ENCODE results near the gene FOXF2. TPM values are rescaled to one million over a fixed set of nuclear protein-coding genes. Genes with fewer than 3 reads are reported as not detected.
A peak's percentile ranks its signal among the peaks of the same experiment; 100 is the strongest.
"Not testable (repeated sequence)": the region's sequence is repeated elsewhere in the genome, so short reads cannot be mapped to it uniquely, and the experiment has no call there.

FOXF2 gene
- total RNA-seq, 2 donors from 2014 or later: not detected

GRCh38 chr6:1365686-1366085 lies 23.7 kb upstream of the FOXF2 start:
- Mint-ChIP-seq H3K4me1 (ENCODE audit: low read depth) (no peaks in the 10 kb centered on the region), H3K27ac (no peak overlapping the region), H3K36me3 (ENCODE audit: insufficient read depth in 2 of 2) (peaks cover 0 to 3% of the 10 kb centered on the region in 2 donors), H3K4me3 (no peak overlapping the region), H3K27me3 (ENCODE audit: low read depth) (peaks cover 55% of the 10 kb centered on the region), H3K9me3 (peaks cover 0 to 2% of the 10 kb centered on the region in 2 donors)
- ATAC-seq (replicated peaks in 1 of 2) (no peak), DNase-seq (no peak)

- H3K9me3 Mint-ChIP-seq: peaks cover 0 to 2% of the 10 kb centered on the region in 2 donors
- DNase-seq (no peak), ATAC-seq (replicated peaks in 1 of 2) (no peak)
- peaks cover 64% of the 10 kb centered on the region for H3K27me3 Mint-ChIP-seq (ENCODE audit: low read depth)
- H3K4me1 Mint-ChIP-seq (ENCODE audit: low read depth): no peaks in the 10 kb centered on the region
- H3K4me3 Mint-ChIP-seq: no peak overlapping the region
- peaks cover 0 to 3% of the 10 kb centered on the region in 2 donors for H3K36me3 Mint-ChIP-seq (ENCODE audit: insufficient read depth in 2 of 2)
- no peak overlapping the region for H3K27ac Mint-ChIP-seq
Measured at GRCh38 chr6:1367771-1368170, 21.6 kb upstream of the FOXF2 start.

- ATAC-seq (replicated peaks in 1 of 2): no peak
- Mint-ChIP-seq H3K9me3 (peaks cover 0 to 2% of the 10 kb centered on the region in 2 donors), H3K36me3 (ENCODE audit: insufficient read depth in 2 of 2) (peaks cover 0 to 3% of the 10 kb centered on the region in 2 donors), H3K4me3 (no peak overlapping the region), H3K27ac (no peak overlapping the region), H3K4me1 (ENCODE audit: low read depth) (no peaks in the 10 kb centered on the region), H3K27me3 (ENCODE audit: low read depth) (peaks cover 66% of the 10 kb centered on the region)
- no peak for DNase-seq
Measured at GRCh38 chr6:1368940-1369339, 20.4 kb upstream of the FOXF2 start.

- not testable (repeated sequence) for H3K27ac Mint-ChIP-seq; ATAC-seq (replicated peaks in 1 of 2); H3K9me3 Mint-ChIP-seq; H3K36me3 Mint-ChIP-seq (ENCODE audit: insufficient read depth in 2 of 2); DNase-seq; H3K4me1 Mint-ChIP-seq (ENCODE audit: low read depth); H3K4me3 Mint-ChIP-seq
- peaks cover 66% of the 10 kb centered on the region for H3K27me3 Mint-ChIP-seq (ENCODE audit: low read depth)
Measured at GRCh38 chr6:1369695-1370094, 19.7 kb upstream of the FOXF2 start.

- Mint-ChIP-seq H3K9me3 (peaks cover 0 to 2% of the 10 kb centered on the region in 2 donors), H3K27me3 (ENCODE audit: low read depth) (peaks cover 79% of the 10 kb centered on the region), H3K36me3 (ENCODE audit: insufficient read depth in 2 of 2) (peaks cover 0 to 3% of the 10 kb centered on the region in 2 donors), H3K4me1 (ENCODE audit: low read depth) (no peaks in the 10 kb centered on the region), H3K27ac (no peak overlapping the region), H3K4me3 (no peak overlapping the region)
- no peak for DNase-seq
- ATAC-seq (replicated peaks in 1 of 2): no peak
Measured at GRCh38 chr6:1371933-1372332, 17.4 kb upstream of the FOXF2 start.

GRCh38 chr6:1372690-1373089 lies 16.7 kb upstream of the FOXF2 start:
- H3K27me3 Mint-ChIP-seq (ENCODE audit: low read depth): peaks cover 77% of the 10 kb centered on the region
- H3K27ac Mint-ChIP-seq: no peak overlapping the region
- H3K4me3 Mint-ChIP-seq: no peak overlapping the region
- H3K4me1 Mint-ChIP-seq (ENCODE audit: low read depth): no peaks in the 10 kb centered on the region
- peaks cover 0 to 3% of the 10 kb centered on the region in 2 donors for H3K36me3 Mint-ChIP-seq (ENCODE audit: insufficient read depth in 2 of 2)
- ATAC-seq (replicated peaks in 1 of 2) (no peak), DNase-seq (no peak)
- H3K9me3 Mint-ChIP-seq: peaks cover 0 to 2% of the 10 kb centered on the region in 2 donors

GRCh38 chr6:1376653-1377052 lies 12.7 kb upstream of the FOXF2 start:
- peaks cover 79% of the 10 kb centered on the region for H3K27me3 Mint-ChIP-seq (ENCODE audit: low read depth)

GRCh38 chr6:1377526-1377925 lies 11.8 kb upstream of the FOXF2 start:
- ATAC-seq (replicated peaks in 1 of 2): no peak
- DNase-seq: no peak

More at GRCh38 chr6:1376653-1377052, 12.7 kb upstream of the FOXF2 start:
- H3K4me1 Mint-ChIP-seq (ENCODE audit: low read depth): peaks cover 16% of the 10 kb centered on the region
- no peaks in the 10 kb centered on the region for H3K9me3 Mint-ChIP-seq
- H3K4me3 Mint-ChIP-seq: no peak overlapping the region
- DNase-seq (no peak), ATAC-seq (replicated peaks in 1 of 2) (no peak)
- H3K27ac Mint-ChIP-seq: no peak overlapping the region
- H3K36me3 Mint-ChIP-seq (ENCODE audit: insufficient read depth in 2 of 2): no peaks in the 10 kb centered on the region

GRCh38 chr6:1378065-1379016 lies 11.0 kb upstream of the FOXF2 start:
- no peak for DNase-seq
- no peak for ATAC-seq (replicated peaks in 1 of 2)

More at GRCh38 chr6:1377526-1377925, 11.8 kb upstream of the FOXF2 start:
- peak overlapping the region; percentile 83 for H3K27ac Mint-ChIP-seq
- peak overlapping the region in 1 of 2 donors; percentile 19 for H3K4me3 Mint-ChIP-seq
- H3K27me3 Mint-ChIP-seq (ENCODE audit: low read depth): peaks cover 76% of the 10 kb centered on the region
- H3K36me3 Mint-ChIP-seq (ENCODE audit: insufficient read depth in 2 of 2): no peaks in the 10 kb centered on the region
- H3K9me3 Mint-ChIP-seq: no peaks in the 10 kb centered on the region
- H3K4me1 Mint-ChIP-seq (ENCODE audit: low read depth): peaks cover 16% of the 10 kb centered on the region

GRCh38 chr6:1379017-1379787 lies 10.2 kb upstream of the FOXF2 start:
- Mint-ChIP-seq H3K4me1 (ENCODE audit: low read depth) (peaks cover 16% of the 10 kb centered on the region), H3K27me3 (ENCODE audit: low read depth) (peaks cover 71% of the 10 kb centered on the region), H3K9me3 (no peaks in the 10 kb centered on the region), H3K36me3 (ENCODE audit: insufficient read depth in 2 of 2) (no peaks in the 10 kb centered on the region), H3K27ac (no peak overlapping the region), H3K4me3 (peak overlapping the region; percentile 63 to 67)
- DNase-seq (no peak), ATAC-seq (replicated peaks in 1 of 2) (peak; percentile 21 to 34)

More at GRCh38 chr6:1378065-1379016, 11.0 kb upstream of the FOXF2 start:
- Mint-ChIP-seq H3K4me1 (ENCODE audit: low read depth) (peaks cover 16% of the 10 kb centered on the region), H3K27ac (no peak overlapping the region), H3K4me3 (peak overlapping the region; percentile 63 to 67), H3K9me3 (no peaks in the 10 kb centered on the region), H3K27me3 (ENCODE audit: low read depth) (peaks cover 75% of the 10 kb centered on the region), H3K36me3 (ENCODE audit: insufficient read depth in 2 of 2) (no peaks in the 10 kb centered on the region)

- Mint-ChIP-seq H3K4me1 (ENCODE audit: low read depth) (peaks cover 16% of the 10 kb centered on the region), H3K9me3 (no peaks in the 10 kb centered on the region), H3K4me3 (peak overlapping the region; percentile 63 to 67), H3K27ac (peak overlapping the region; percentile 54), H3K36me3 (ENCODE audit: insufficient read depth in 2 of 2) (no peaks in the 10 kb centered on the region), H3K27me3 (ENCODE audit: low read depth) (peaks cover 68% of the 10 kb centered on the region)
- no peak for DNase-seq
- no peak for ATAC-seq (replicated peaks in 1 of 2)
Measured at GRCh38 chr6:1379788-1380147, 9.6 kb upstream of the FOXF2 start.

- ATAC-seq (replicated peaks in 1 of 2): no peak
- Mint-ChIP-seq H3K4me1 (ENCODE audit: low read depth) (peaks cover 22% of the 10 kb centered on the region), H3K4me3 (peak overlapping the region; percentile 52 to 57), H3K27ac (peak overlapping the region; percentile 64), H3K27me3 (ENCODE audit: low read depth) (peaks cover 72% of the 10 kb centered on the region), H3K9me3 (no peaks in the 10 kb centered on the region), H3K36me3 (ENCODE audit: insufficient read depth in 2 of 2) (no peaks in the 10 kb centered on the region)
- DNase-seq: no peak
Measured at GRCh38 chr6:1380625-1381427, 8.6 kb upstream of the FOXF2 start.
